ENCODE data around the gene MAGI2. TPM values are rescaled to one million over a fixed set of nuclear protein-coding genes. Genes with fewer than 3 reads are reported as not detected.
A peak's percentile ranks its signal among the peaks of the same experiment; 100 is the strongest.

MAGI2 gene
- total and polyA plus RNA-seq, 2 of the 13 experiments (the other 11 are each of a cell fraction or from before 2014, with no cell fraction given): 1.5 to 3.8 TPM

DNA sequence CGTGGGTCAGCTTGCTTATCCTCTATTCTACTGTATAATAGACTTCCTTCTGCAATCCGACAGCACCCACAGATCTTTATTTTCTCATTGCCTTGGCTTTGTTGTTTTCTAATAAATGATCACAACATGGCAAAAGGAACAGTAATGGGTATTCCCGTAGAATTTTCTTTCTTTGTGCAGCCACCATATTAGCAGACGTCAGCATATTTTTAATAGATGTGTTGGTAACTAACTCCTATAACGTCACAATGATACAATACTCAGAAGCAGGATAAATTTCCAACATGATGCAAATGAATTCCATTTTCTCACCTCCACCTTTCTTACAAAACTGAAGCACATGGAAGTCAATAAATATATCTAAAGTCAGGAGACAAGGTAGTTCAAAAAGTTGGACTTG lies 617.6 kb downstream of the MAGI2 start:
- no peaks in the 10 kb centered on the region for H3K9me3 ChIP-seq (ENCODE audit: low read length)
- H3K36me3 ChIP-seq (replicated peaks in 1 of 2; ENCODE audit: control insufficient read depth in 1 of 2, insufficient read depth in 2 of 2, low read length in 2 of 2): no peaks in the 10 kb centered on the region
- in situ Hi-C loops (cut with HindIII; ENCODE audit: extremely low pct_ligation_motif_present, low pct_unique_long_range_greater_than_20kb) (no loop called here), intact Hi-C loops (cut with micrococcal nuclease; ENCODE audit: unreplicated experiment) (no loop called here)
- no peaks in the 10 kb centered on the region for H3K27me3 ChIP-seq (ENCODE audit: control insufficient read depth in 1 of 2, insufficient read depth in 2 of 2, low read length in 2 of 2)
- no peak overlapping the region for H3K4me3 ChIP-seq (replicated peaks in 1 of 3; ENCODE audit: insufficient read depth in 1 of 3, low read depth in 2 of 3, low read length in 3 of 3)
- H3K27ac ChIP-seq (ENCODE audit: extremely low read length, insufficient read depth, low read length): no peak overlapping the region
- 51% methylated on average over 5 of the region's 5 CpGs for WGBS (ENCODE audit: low lambda C conversion rate)
- H4K20me1 ChIP-seq (ENCODE audit: insufficient read depth, low read length): no peaks in the 10 kb centered on the region
- no peak overlapping the region for H3K9ac ChIP-seq (ENCODE audit: insufficient read depth, low read depth, low read length)
- BruUV-seq (replicated peaks): no TSS peak
- ATAC-seq: no peak
- H3K4me2 ChIP-seq (ENCODE audit: low read depth, low read length): no peak overlapping the region
- H3K4me1 ChIP-seq (ENCODE audit: insufficient read depth, low read length): no peaks in the 10 kb centered on the region
- TF ChIP-seq, protein P1, sequence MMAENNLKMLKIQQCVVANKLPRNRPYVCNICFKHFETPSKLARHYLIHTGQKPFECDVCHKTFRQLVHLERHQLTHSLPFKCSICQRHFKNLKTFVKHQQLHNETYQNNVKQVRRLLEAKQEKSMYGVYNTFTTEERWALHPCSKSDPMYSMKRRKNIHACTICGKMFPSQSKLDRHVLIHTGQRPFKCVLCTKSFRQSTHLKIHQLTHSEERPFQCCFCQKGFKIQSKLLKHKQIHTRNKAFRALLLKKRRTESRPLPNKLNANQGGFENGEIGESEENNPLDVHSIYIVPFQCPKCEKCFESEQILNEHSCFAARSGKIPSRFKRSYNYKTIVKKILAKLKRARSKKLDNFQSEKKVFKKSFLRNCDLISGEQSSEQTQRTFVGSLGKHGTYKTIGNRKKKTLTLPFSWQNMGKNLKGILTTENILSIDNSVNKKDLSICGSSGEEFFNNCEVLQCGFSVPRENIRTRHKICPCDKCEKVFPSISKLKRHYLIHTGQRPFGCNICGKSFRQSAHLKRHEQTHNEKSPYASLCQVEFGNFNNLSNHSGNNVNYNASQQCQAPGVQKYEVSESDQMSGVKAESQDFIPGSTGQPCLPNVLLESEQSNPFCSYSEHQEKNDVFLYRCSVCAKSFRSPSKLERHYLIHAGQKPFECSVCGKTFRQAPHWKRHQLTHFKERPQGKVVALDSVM (CRISPR knock-in tag; IDR thresholded peaks at IDR 0.05): no peak
- TF ChIP-seq DRAP1 (CRISPR knock-in tag; IDR thresholded peaks at IDR 0.05) (no peak), NCOA5 (CRISPR knock-in tag; IDR thresholded peaks at IDR 0.05) (no peak), ZSCAN21 (CRISPR knock-in tag; IDR thresholded peaks at IDR 0.05; ENCODE audit: borderline replicate concordance) (no peak), ZNF326 (CRISPR knock-in tag; IDR thresholded peaks at IDR 0.05; ENCODE audit: borderline replicate concordance) (no peak), MAFK (conservative IDR thresholded peaks at IDR 0.05 in 1 of 2, IDR thresholded peaks at IDR 0.05 in 1 of 2; ENCODE audit: low read length in 2 of 2) (peak; percentile 81 to 91), MAFF (IDR thresholded peaks at IDR 0.05; ENCODE audit: low read depth, low read length) (peak; percentile 86)
- TF ChIP-seq, protein P2, sequence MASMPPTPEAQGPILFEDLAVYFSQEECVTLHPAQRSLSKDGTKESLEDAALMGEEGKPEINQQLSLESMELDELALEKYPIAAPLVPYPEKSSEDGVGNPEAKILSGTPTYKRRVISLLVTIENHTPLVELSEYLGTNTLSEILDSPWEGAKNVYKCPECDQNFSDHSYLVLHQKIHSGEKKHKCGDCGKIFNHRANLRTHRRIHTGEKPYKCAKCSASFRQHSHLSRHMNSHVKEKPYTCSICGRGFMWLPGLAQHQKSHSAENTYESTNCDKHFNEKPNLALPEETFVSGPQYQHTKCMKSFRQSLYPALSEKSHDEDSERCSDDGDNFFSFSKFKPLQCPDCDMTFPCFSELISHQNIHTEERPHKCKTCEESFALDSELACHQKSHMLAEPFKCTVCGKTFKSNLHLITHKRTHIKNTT (CRISPR knock-in tag; IDR thresholded peaks at IDR 0.05): no peak
- no peak for DNase-seq (ENCODE audit: low spot score)
- POLR2A ChIA-PET: no interaction called here
- H2AFZ ChIP-seq (ENCODE audit: low read length): no peak overlapping the region
- CTCF ChIA-PET (ENCODE audit: low intra/inter-chr PET ratio, low total read pairs): no interaction called here
- H3K79me2 ChIP-seq (ENCODE audit: insufficient read depth, low read length): no peaks in the 10 kb centered on the region
- FAIRE-seq: no peak
